ENCODE data around the gene RABGGTA.

RABGGTA gene

DNA sequence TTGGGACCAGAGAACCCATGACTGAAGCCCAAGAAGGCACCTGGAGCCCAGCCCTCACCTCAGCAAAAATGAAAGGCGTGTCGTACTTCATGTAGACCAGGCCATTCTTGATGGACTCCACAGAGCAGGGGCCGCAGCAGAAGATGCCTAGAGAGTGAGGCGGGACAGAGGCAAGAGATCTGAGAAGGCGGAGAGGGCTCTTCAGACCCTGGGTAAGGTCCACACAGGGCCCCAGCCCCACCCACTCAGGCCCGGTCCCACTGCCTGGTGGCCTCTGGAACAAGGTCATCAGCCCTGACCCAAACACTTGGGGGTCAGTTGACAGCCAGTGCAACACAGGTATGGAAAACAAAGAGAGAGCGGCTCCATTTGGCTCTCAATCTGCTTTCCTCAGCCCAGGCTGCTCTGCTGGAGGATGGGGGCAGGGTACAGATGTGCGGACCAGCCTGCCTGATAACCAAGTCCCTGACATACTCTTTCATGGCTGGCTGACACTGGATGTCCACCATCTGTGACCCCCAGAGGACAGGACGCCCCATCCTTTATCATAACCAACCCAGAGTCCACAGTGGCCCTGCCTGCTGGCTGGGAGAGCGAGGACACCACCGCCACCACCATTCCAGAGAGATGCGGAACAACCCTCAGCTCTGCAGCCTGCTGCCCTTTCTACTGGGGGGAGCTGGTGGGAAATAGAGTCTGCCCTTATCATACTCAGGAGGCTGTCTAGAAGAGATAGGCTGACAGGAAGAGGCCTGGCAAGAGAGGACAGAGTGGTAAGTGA, 15.3 kb downstream of the RABGGTA start:
- Histone ChIP-seq H3F3A (ENCODE audit: control insufficient read depth, insufficient read depth) (peaks cover 3% of the 10 kb centered on the region; the same call in 1 of the 2 replicates), H3K27ac (ENCODE audit: low read depth, low read length) (no peak overlapping the region)
- TF ChIP-seq CTCF (IDR thresholded peaks at IDR 0.05; ENCODE audit: low read depth, low read length, poor library complexity, severe bottlenecking) (no peak), EZH2phosphoT487 (IDR thresholded peaks at IDR 0.05; ENCODE audit: borderline replicate concordance, low read length) (no peak)

DNA sequence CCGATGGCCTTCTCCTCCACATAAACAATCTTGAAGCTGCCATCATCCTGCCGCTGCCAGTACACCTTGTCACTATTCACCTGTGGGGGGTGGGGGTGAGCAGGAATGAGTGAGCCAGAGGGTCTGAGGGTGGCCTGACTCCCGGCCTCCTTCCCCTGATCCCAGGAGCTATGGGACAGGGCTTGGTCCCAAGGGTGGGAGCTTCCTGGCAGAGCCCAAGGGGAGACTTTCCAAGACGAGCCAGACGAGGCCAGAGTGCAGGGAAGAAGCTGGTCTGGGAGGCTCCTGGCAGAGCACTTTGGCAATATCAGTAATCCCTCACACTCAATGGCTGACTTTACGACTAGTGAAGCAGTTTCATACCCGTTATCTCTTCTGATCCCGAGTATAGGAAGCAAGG, 16.0 kb downstream of the RABGGTA start:
- Histone ChIP-seq H3F3A (ENCODE audit: control insufficient read depth, insufficient read depth) (peaks cover 3% of the 10 kb centered on the region; the same call in 1 of the 2 replicates), H3K9me3 (ENCODE audit: control insufficient read depth, insufficient read depth, low read length) (no peaks in the 10 kb centered on the region), H3K4me2 (ENCODE audit: low read length) (no peak overlapping the region), H3K4me3 (ENCODE audit: low read length) (no peak overlapping the region), H3K4me1 (ENCODE audit: control insufficient read depth, low read length) (no peaks in the 10 kb centered on the region), H4K20me1 (ENCODE audit: control insufficient read depth, insufficient read depth, low read depth, low read length) (no peaks in the 10 kb centered on the region), H3K9me2 (replicated peaks; ENCODE audit: control insufficient read depth, low read length) (no peaks in the 10 kb centered on the region), H3K79me2 (ENCODE audit: control insufficient read depth, low read length) (no peaks in the 10 kb centered on the region), H3K27me3 (ENCODE audit: control insufficient read depth, low read length) (no peaks in the 10 kb centered on the region), H3K36me3 (ENCODE audit: control insufficient read depth, low read length) (no peaks in the 10 kb centered on the region), H3K27ac (ENCODE audit: low read depth, low read length) (no peak overlapping the region)
- TF ChIP-seq CTCF (IDR thresholded peaks at IDR 0.05; ENCODE audit: low read depth, low read length, poor library complexity, severe bottlenecking): no peak
- TF ChIP-seq EZH2phosphoT487 (IDR thresholded peaks at IDR 0.05; ENCODE audit: borderline replicate concordance, low read length): no peak

More for the DNA sequence above, 15.3 kb downstream of the RABGGTA start:
- H3K27me3 ChIP-seq (ENCODE audit: control insufficient read depth, low read length): no peaks in the 10 kb centered on the region
- no peak overlapping the region for H3K4me2 ChIP-seq (ENCODE audit: low read length)
- H3K79me2 ChIP-seq (ENCODE audit: control insufficient read depth, low read length): no peaks in the 10 kb centered on the region
- H3K9me3 ChIP-seq (ENCODE audit: control insufficient read depth, insufficient read depth, low read length): no peaks in the 10 kb centered on the region
- no peaks in the 10 kb centered on the region for H4K20me1 ChIP-seq (ENCODE audit: control insufficient read depth, insufficient read depth, low read depth, low read length)
- H3K4me3 ChIP-seq (ENCODE audit: low read length): no peak overlapping the region
- no peaks in the 10 kb centered on the region for H3K4me1 ChIP-seq (ENCODE audit: control insufficient read depth, low read length)
- H3K36me3 ChIP-seq (ENCODE audit: control insufficient read depth, low read length): no peaks in the 10 kb centered on the region
- H3K9me2 ChIP-seq (replicated peaks; ENCODE audit: control insufficient read depth, low read length): no peaks in the 10 kb centered on the region

- Histone ChIP-seq H3K36me3 (ENCODE audit: control insufficient read depth, low read length) (no peaks in the 10 kb centered on the region), H3K4me3 (ENCODE audit: low read length) (no peak overlapping the region), H3K79me2 (ENCODE audit: control insufficient read depth, low read length) (no peaks in the 10 kb centered on the region), H3K4me1 (ENCODE audit: control insufficient read depth, low read length) (no peaks in the 10 kb centered on the region), H4K20me1 (ENCODE audit: control insufficient read depth, insufficient read depth, low read depth, low read length) (no peaks in the 10 kb centered on the region), H3F3A (ENCODE audit: control insufficient read depth, insufficient read depth) (peaks cover 3% of the 10 kb centered on the region; the same call in 1 of the 2 replicates), H3K9me3 (ENCODE audit: control insufficient read depth, insufficient read depth, low read length) (no peaks in the 10 kb centered on the region), H3K27me3 (ENCODE audit: control insufficient read depth, low read length) (no peaks in the 10 kb centered on the region), H3K9me2 (replicated peaks; ENCODE audit: control insufficient read depth, low read length) (no peaks in the 10 kb centered on the region), H3K27ac (ENCODE audit: low read depth, low read length) (no peak overlapping the region), H3K4me2 (ENCODE audit: low read length) (no peak overlapping the region)
- no peak for TF ChIP-seq EZH2phosphoT487 (IDR thresholded peaks at IDR 0.05; ENCODE audit: borderline replicate concordance, low read length)
- no peak for TF ChIP-seq CTCF (IDR thresholded peaks at IDR 0.05; ENCODE audit: low read depth, low read length, poor library complexity, severe bottlenecking)
Measured at GRCh38 chr14:24254630-24255392, 16.6 kb downstream of the RABGGTA start.
